CD4-positive, alpha-beta T cell treated with Interleukin-6 for 4 hours (primary cell): ENCODE measurements around the gene ATL1.
A peak's percentile ranks its signal among the peaks of the same experiment; 100 is the strongest.
"Not testable (repeated sequence)": the region's sequence is repeated elsewhere in the genome, so short reads cannot be mapped to it uniquely, and the experiment has no call there.

Source experiments
- DNase-seq: peaks from one replicate; pipeline ENCODE4 v3.0.0-alpha.2; 2020; ENCODE audit warnings: mixed read lengths

Gene ATL1

GRCh38 chr14:50659327-50659974, 99.5 kb downstream of the ATL1 start:
- no peak for DNase-seq

GRCh38 chr14:50664579-50664978, 104.6 kb downstream of the ATL1 start:
- not testable (repeated sequence) for DNase-seq

- not testable (repeated sequence) for DNase-seq
Observed at GRCh38 chr14:50665300-50665699, 105.4 kb downstream of the ATL1 start.

DNA sequence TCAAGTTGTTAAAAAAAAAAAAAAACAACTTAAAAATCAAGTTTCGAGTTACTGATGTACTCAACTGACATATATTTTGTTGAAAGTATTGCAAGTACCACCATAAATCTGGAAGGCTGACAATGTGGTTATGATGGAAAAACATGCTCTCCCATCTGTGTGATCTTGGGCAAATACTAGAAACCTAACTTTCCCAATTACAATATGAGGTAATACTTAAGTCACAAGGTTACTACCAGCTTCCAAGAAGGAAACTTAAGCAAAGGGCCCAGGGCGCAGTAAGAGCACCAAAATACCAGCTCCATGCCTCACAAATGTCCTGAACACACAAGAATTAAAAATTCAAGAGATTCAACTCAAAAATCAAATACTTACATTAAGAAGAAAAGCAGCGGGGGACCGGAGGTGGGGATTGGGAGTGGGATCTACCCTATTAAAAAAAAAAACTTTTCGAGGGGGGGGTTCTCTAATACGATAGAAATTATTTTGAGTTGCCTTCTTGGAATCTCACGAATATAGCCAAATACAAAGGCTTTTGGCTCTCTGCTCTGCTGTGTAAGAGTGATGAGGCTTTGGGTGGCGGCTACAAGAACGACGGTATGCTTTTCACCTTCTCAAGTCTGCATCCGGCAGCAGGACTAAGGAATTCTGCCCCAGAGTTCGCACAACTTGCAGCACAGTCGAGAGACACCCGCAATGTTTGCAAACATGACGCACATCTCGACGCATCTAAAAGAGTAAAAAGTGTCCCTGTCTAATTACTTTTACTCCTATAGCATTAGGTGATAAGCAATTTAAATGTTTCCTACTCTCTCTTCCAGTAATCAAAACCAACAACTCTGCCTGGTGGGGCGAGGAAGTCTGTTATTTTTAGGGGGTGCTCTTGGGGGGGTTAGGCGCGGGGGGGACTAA, 107.1 kb downstream of the ATL1 start:
- DNase-seq, result peak; percentile 51

- peak; percentile 40 for DNase-seq
Observed at GRCh38 chr14:50667684-50667995, 107.7 kb downstream of the ATL1 start.

GRCh38 chr14:50667996-50668825, 108.3 kb downstream of the ATL1 start, which contains the start of gene SAV1:
SAV1 (minus strand) TSS chr14:50668306; CDS start chr14:50667967, 339 bp downstream.
- DNase-seq, result peak; percentile 59

- no peak for DNase-seq
Observed at GRCh38 chr14:50668826-50669143, 108.8 kb downstream of the ATL1 start.

- no peak for DNase-seq
Observed at GRCh38 chr14:50669441-50669986, 109.6 kb downstream of the ATL1 start.

- no peak for DNase-seq
Observed at GRCh38 chr14:50670196-50670865, 110.4 kb downstream of the ATL1 start.

DNA sequence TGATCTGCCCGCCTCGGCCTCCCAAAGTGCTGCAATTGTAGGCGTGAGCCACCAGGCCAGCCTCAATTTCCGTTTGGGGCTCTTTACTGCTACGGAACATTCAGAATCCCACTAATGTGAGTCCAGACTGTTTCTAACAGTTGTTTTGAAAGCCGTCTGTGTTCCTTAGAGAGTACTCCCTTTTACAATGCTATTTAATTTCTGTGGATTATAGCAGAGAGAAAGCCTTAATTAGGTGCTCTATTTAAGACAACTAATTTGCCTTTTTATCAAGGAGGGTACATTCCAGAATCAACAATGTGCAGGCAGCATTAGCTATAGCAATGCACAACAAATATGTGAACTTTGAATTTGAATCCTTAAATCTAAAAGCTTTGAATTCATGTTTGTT, 110.9 kb downstream of the ATL1 start:
- DNase-seq, result no peak

GRCh38 chr14:50675597-50675996, 115.7 kb downstream of the ATL1 start:
- DNase-seq, result no peak

DNA sequence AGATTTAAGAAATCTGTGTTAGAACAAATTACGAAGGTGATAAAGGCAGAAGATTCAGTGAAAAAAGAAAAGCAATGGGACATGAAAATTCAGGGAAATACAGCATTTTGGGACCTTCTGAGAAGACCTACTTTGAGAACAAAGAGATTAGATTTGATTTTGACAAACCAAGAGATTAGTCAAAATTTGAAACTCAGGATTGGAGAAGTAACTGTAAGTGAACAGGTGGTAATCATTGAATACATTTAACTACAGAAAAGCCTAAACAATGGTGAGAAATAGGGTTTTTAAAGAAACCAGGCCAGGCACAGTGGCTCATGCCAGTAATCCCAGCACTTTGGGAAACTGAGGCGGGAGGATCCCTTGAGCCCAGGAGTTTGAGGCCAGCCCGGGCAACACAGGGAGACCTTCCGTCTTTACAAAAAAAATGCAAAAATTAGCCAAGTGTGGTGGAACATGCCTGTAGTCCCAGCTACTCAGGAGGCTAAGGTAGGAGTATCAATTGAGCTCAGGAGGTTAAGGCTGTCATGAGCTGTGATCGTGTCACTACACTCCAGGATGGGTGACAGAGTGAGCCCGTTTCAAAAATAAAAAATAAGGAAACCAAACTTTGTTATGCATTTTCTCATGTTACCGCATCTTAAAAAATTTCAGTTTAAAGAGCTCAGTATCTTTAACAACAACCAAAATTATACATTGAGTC, 117.0 kb downstream of the ATL1 start:
- no peak for DNase-seq

DNA sequence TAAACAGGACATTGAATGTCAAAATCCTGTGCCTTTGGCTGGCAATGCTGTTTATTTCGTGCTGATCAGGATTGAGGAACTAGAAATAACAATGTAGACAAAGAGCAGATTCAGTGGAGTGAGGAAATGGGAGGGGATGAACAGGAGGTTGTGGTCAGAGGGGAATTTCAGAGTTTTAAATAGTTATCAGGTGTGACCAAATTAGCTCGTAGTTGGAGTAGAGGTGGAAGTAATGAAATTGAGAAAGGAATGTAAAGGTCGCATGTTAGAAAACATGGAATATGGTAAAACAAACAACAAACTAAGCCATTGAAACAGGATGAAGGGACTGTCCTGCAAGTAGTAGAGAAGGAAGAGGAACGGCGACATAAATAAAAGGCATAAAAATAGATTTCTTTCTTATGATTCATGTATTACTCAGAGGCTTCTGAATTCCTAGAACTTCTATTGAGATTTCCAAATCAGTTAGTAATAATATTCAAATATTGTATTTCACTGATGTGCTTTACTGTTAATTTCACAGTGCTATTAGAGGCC, 117.7 kb downstream of the ATL1 start:
- DNase-seq, result no peak

GRCh38 chr14:50678163-50678562, 118.2 kb downstream of the ATL1 start:
- no peak for DNase-seq

DNA sequence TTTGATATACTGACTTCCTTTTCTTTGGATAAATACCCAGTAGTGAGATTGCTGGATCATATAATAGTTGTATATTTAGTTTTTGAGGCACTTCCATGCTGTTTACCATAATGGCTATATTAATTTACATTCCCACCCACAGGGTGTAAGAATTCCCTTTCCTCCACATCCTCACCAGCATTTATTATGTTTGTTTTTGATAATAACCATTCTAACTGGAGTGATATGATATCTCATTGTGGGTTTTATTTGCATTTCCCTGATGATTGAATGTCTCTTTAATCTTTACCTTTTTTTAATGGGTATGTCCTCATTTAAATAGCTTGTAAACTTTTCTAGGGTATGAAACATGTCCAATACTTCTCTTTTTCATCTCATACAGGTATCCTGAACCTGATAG, 119.7 kb downstream of the ATL1 start:
- DNase-seq, result no peak
